HCT116 (cell line): ENCODE results near the gene LY9. TPM values are rescaled to one million over a fixed set of nuclear protein-coding genes. Genes with fewer than 3 reads are reported as not detected.
A peak's percentile ranks its signal among the peaks of the same experiment; 100 is the strongest.

Experiments
- ATAC-seq: fragments of 200-7000 bp; cut with Tn5 transposase; 2 replicates; pipeline ENCODE4 v1.9.1; 2020; ENCODE audit warnings: mild to moderate bottlenecking, moderate library complexity
- BruUV-seq: library from RNA; stranded (reverse); fragments of 400-500 nt; replicated peaks from 2 replicates; lab custom pipeline; 2021; lab: Mats Ljungman, UMichigan
- CTCF ChIA-PET: fragments of 300-600 bp; sonication (Branson Sonifier 250); formaldehyde crosslinking; loops from one replicate; lab custom pipeline; 2021; ENCODE audit warnings: antibody characterized with exemption; lab: Charles Lee
- POLR2A ChIA-PET: fragments of 300-600, 350-600 bp; sonication (Branson Sonifier 250); formaldehyde crosslinking; loops from one replicate; lab custom pipeline; 2021; ENCODE audit warnings: antibody characterized with exemption; lab: Charles Lee
- RAD21 ChIA-PET, 2 experiments: fragments of 300-600 bp; sonication (Branson Sonifier 250); formaldehyde crosslinking; loops; one replicate each; lab custom pipeline; 2023; ENCODE audit warnings: low total read pairs in 2 of 2; ENCODE audit not compliant: uncharacterized antibody in 2 of 2, unreplicated experiment in 2 of 2, low non-redundant PET in 1 of 2; lab: Charles Lee
- DNase-seq: peaks from one replicate; pipeline ENCODE4 v3.0.0-alpha.2; 2010; ENCODE audit warnings: low read depth, low spot score
- H2AFZ ChIP-seq: fragments of 200-600 bp; shearing (Covaris generic), sonication (generic); 2 replicates; pipeline ENCODE4 v1.6.1; 2017; ENCODE audit warnings: low read depth, mixed run types, mixed read lengths, antibody characterized with exemption, low read length; ENCODE audit not compliant: poor library complexity, severe bottlenecking
- H3K27ac ChIP-seq: 2 replicates; pipeline ENCODE4 v1.5.1; 2012; ENCODE audit warnings: low read depth, low read length
- H3K27me3 ChIP-seq: fragments of 200-600 bp; sonication (generic); 2 replicates; pipeline ENCODE4 v1.6.1; 2016; ENCODE audit warnings: mixed run types, low read length, mixed read lengths; ENCODE audit not compliant: insufficient read depth
- H3K36me3 ChIP-seq, 2 experiments: fragments of 200-500 bp in 1 of 2; fragments of 200-600 bp in 1 of 2; sonication (Bioruptor generic) in 1 of 2; sonication (generic) in 1 of 2; 2 replicates each; pipeline versions ENCODE4 v1.5.1 to v1.6.1; 2014 to 2016; ENCODE audit warnings: low read length in 2 of 2, inconsistent platforms in 1 of 2, mixed read lengths in 1 of 2, mixed run types in 1 of 2; ENCODE audit not compliant: insufficient read depth in 2 of 2, control insufficient read depth in 1 of 2
- H3K4me1 ChIP-seq, 2 experiments: fragments of 200-600 bp in 1 of 2; sonication (generic) in 1 of 2; 2 replicates each; pipeline versions ENCODE4 v1.5.1 to v1.6.1; 2012 to 2017; ENCODE audit warnings: low read length in 2 of 2, inconsistent platforms in 1 of 2, mild to moderate bottlenecking in 1 of 2, mixed read lengths in 1 of 2, mixed run types in 1 of 2, moderate library complexity in 1 of 2; ENCODE audit not compliant: insufficient read depth in 2 of 2, control insufficient read depth in 1 of 2
- H3K4me2 ChIP-seq: fragments of 200-600 bp; sonication (generic); 2 replicates; pipeline ENCODE4 v1.6.1; 2017; ENCODE audit warnings: mixed run types, low read length, mixed read lengths
- H3K4me3 ChIP-seq, 2 experiments: fragments of 200-600 bp in 1 of 2; sonication (generic) in 1 of 2; replicated peaks in 1 of 2; 2 replicates each; pipeline ENCODE4 v1.5.1; 2011 to 2016; ENCODE audit warnings: low read length in 2 of 2, control low read depth in 1 of 2, low read depth in 1 of 2, mild to moderate bottlenecking in 1 of 2, mixed read lengths in 1 of 2, mixed run types in 1 of 2
- H3K79me2 ChIP-seq: fragments of 200-600 bp; sonication (generic); 2 replicates; pipeline ENCODE4 v1.6.1; 2017; ENCODE audit warnings: mild to moderate bottlenecking, mixed run types, low read length, moderate library complexity, mixed read lengths; ENCODE audit not compliant: insufficient read depth
- H3K9ac ChIP-seq: fragments of 200-600 bp; sonication (generic); 2 replicates; pipeline ENCODE4 v1.6.1; 2016; ENCODE audit warnings: low read length, mixed read lengths
- H3K9me2 ChIP-seq: fragments of 200-600 bp; sonication (generic), shearing (Covaris generic); 2 replicates; pipeline ENCODE4 v1.6.1; 2017; ENCODE audit warnings: mixed run types, mild to moderate bottlenecking, moderate library complexity; ENCODE audit not compliant: insufficient read depth
- H3K9me3 ChIP-seq, 2 experiments: fragments of 200-500 bp in 1 of 2; fragments of 200-600 bp in 1 of 2; sonication (Bioruptor generic) in 1 of 2; sonication (generic) in 1 of 2; 2 replicates each; pipeline ENCODE4 v1.6.1; 2014 to 2017; ENCODE audit warnings: low read length in 2 of 2, mixed read lengths in 2 of 2, inconsistent platforms in 1 of 2, low read depth in 1 of 2, mild to moderate bottlenecking in 1 of 2, mixed run types in 1 of 2, moderate library complexity in 1 of 2; ENCODE audit not compliant: control insufficient read depth in 1 of 2, insufficient read depth in 1 of 2
- H4K20me1 ChIP-seq: fragments of 200-600 bp; sonication (generic), shearing (Covaris generic); 2 replicates; pipeline ENCODE4 v1.6.1; 2017; ENCODE audit warnings: mixed run types, mild to moderate bottlenecking, moderate library complexity; ENCODE audit not compliant: insufficient read depth
- ATF3 ChIP-seq: IDR thresholded peaks from 2 replicates; pipeline ENCODE4 v1.6.1; 2012
- CBX3 ChIP-seq: IDR thresholded peaks from 2 replicates; pipeline ENCODE4 v1.6.1; 2012; ENCODE audit warnings: low read depth
- CTCF ChIP-seq, 3 experiments: fragments of 200-600 bp in 1 of 3; sonication (generic) in 1 of 3; IDR thresholded peaks in 2 of 3; conservative IDR thresholded peaks in 1 of 3; 2 replicates each; pipeline ENCODE4 v1.5.1; 2012 to 2017; ENCODE audit warnings: low read depth in 2 of 3, low read length in 2 of 3, antibody characterized with exemption in 1 of 3, borderline replicate concordance in 1 of 3, control low read depth in 1 of 3, mild to moderate bottlenecking in 1 of 3, mixed read lengths in 1 of 3, mixed run types in 1 of 3, moderate library complexity in 1 of 3; ENCODE audit not compliant: insufficient read depth in 1 of 3
- ELF1 ChIP-seq: IDR thresholded peaks from 2 replicates; pipeline ENCODE4 v1.6.1; 2012; ENCODE audit warnings: low read depth, borderline replicate concordance
- RAD21 ChIP-seq: IDR thresholded peaks from 2 replicates; pipeline ENCODE4 v1.6.1; 2012; ENCODE audit warnings: low read depth, mild to moderate bottlenecking
- YY1 ChIP-seq: IDR thresholded peaks from 2 replicates; pipeline ENCODE4 v1.6.1; 2011; ENCODE audit warnings: low read length, low read depth, moderate library complexity, mild to moderate bottlenecking; ENCODE audit not compliant: insufficient replicate concordance; ENCODE audit errors: extremely low read depth
- intact Hi-C: fragments of 100-400 bp; cut with micrococcal nuclease; formaldehyde crosslinking; loops from 2 replicates; pipeline ENCODE4 v1.10.0; 2022
- total RNA-seq: library from RNA; stranded (reverse); gene quantifications from one replicate; pipeline ENCODE4 v1.2.1, GENCODE V29; 2021; ENCODE audit not compliant: unreplicated experiment

LY9 gene
- total RNA-seq, 1 experiment from 2014 or later = 0.22 TPM

- peak; percentile 94 for ATAC-seq
- intact Hi-C loops = loop anchor here (1.0 to 5.0 kb wide), 3 partner anchors 50 to 172 kb away; partner anchors contain the start of gene ITLN2
- Histone ChIP-seq H3K79me2 (no peaks in the 10 kb centered on the region), H3K4me3 (no peak overlapping the region), H4K20me1 (no peaks in the 10 kb centered on the region), H3K4me1 (peaks cover 9 to 10% of the 10 kb centered on the region in 2 experiments; a peak in 2 of 4 replicates), H3K9me3 (no peaks in the 10 kb centered on the region), H3K4me2 (no peak overlapping the region), H2AFZ (no peak overlapping the region), H3K9me2 (no peaks in the 10 kb centered on the region), H3K9ac (no peak overlapping the region), H3K36me3 (no peaks in the 10 kb centered on the region), H3K27me3 (no peaks in the 10 kb centered on the region), H3K27ac (no peak overlapping the region)
- ChIA-PET RAD21 (no interaction called here), CTCF (interaction anchor here (0.6 to 3.6 kb wide), 17 partner anchors 11 to 446 kb away, joined by 3 to 27 read pairs (median 3); partner anchors contain the start of genes ITLN2 and TOMM40L), POLR2A (no interaction called here)
- BruUV-seq = no TSS peak
- peak; percentile 72 for DNase-seq
- TF ChIP-seq RAD21 (peak; percentile 68), ATF3 (no peak), CTCF (IDR thresholded peaks at IDR 0.05 in 2 of 3, conservative IDR thresholded peaks at IDR 0.05 in 1 of 3; ENCODE audit: borderline replicate concordance in 1 of 3, insufficient read depth in 1 of 3, low read depth in 2 of 3, low read length in 2 of 3) (peak; percentile 82 to 98 (median 86)), CBX3 (no peak)
Observed at GRCh38 chr1:160779626-160780397, 16.2 kb upstream of the LY9 start.

- DNase-seq (no peak), ATAC-seq (peak; percentile 21; the same call in 1 of the 2 replicates)
- no TSS peak for BruUV-seq
- H3K4me2 ChIP-seq = no peak overlapping the region
- intact Hi-C loops = loop anchor here (1.0 kb wide), 1 partner anchor 50 kb away; no protein-coding TSS in a partner anchor
- CTCF ChIA-PET = interaction anchor here (0.6 to 3.6 kb wide), 16 partner anchors 12 to 446 kb away, joined by 3 to 27 read pairs (median 3); partner anchors contain the start of genes ITLN2 and TOMM40L
- H3K9ac ChIP-seq = no peak overlapping the region
- H3K9me2 ChIP-seq = no peaks in the 10 kb centered on the region
- H3K36me3 ChIP-seq = no peaks in the 10 kb centered on the region
- H3K9me3 ChIP-seq = no peaks in the 10 kb centered on the region
- H2AFZ ChIP-seq = no peak overlapping the region
- no peaks in the 10 kb centered on the region for H4K20me1 ChIP-seq
- H3K27me3 ChIP-seq = no peaks in the 10 kb centered on the region
- peaks cover 9 to 10% of the 10 kb centered on the region in 2 experiments; a peak in 2 of 4 replicates for H3K4me1 ChIP-seq
- TF ChIP-seq CTCF (IDR thresholded peaks at IDR 0.05 in 2 of 3, conservative IDR thresholded peaks at IDR 0.05 in 1 of 3; ENCODE audit: borderline replicate concordance in 1 of 3, insufficient read depth in 1 of 3, low read depth in 2 of 3, low read length in 2 of 3) (no peak), ELF1 (no peak), ATF3 (no peak), YY1 (no peak)
- no peaks in the 10 kb centered on the region for H3K79me2 ChIP-seq
- H3K27ac ChIP-seq = no peak overlapping the region
- RAD21 ChIA-PET = no interaction called here
- H3K4me3 ChIP-seq = no peak overlapping the region
- POLR2A ChIA-PET = no interaction called here
Observed at GRCh38 chr1:160780398-160780755, 15.6 kb upstream of the LY9 start.
